HEK293 (cell line): Measurements from ENCODE around the gene POLR3A.

Source experiments
- HOXA7 ChIP-seq: sonication (generic); formaldehyde crosslinking; IDR thresholded peaks from 2 replicates; pipeline ENCODE4 v1.8.1; 2022; ENCODE audit warnings: missing genetic modification reagents, borderline replicate concordance
- ZFP37 ChIP-seq: fragments of 450-650 bp; formaldehyde crosslinking; IDR thresholded peaks from 2 replicates; pipeline ENCODE4 v1.5.1; 2016; ENCODE audit warnings: missing biosample characterization, missing genetic modification characterization
- TF ChIP-seq, protein P1 (sequence below): fragments of 450-650 bp; formaldehyde crosslinking; IDR thresholded peaks from 2 replicates; pipeline ENCODE4 v1.5.1; 2016; ENCODE audit warnings: missing biosample characterization, missing genetic modification characterization

DNA sequence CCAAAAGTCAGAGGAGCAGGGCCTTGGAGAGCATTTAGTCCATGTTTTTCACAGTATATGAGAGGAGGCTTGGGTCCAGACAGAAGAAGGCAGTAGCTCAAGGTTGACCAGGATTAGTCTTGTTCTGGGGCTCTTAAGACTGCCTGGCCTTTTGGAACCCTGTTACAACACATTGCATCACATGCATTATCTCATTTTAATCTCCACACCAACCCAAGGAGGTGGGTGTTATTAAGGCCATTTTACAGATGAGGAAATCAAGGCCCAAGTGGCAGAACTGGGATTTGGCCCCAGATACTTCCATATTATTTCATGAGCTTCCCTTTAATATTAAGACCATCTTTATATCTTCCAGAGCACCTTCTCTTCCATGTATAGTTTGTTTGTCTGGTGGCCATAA is 43.2 kb upstream of the POLR3A start:
- no peak for TF ChIP-seq HOXA7 (CRISPR knock-in tag)
- TF ChIP-seq, protein P1, sequence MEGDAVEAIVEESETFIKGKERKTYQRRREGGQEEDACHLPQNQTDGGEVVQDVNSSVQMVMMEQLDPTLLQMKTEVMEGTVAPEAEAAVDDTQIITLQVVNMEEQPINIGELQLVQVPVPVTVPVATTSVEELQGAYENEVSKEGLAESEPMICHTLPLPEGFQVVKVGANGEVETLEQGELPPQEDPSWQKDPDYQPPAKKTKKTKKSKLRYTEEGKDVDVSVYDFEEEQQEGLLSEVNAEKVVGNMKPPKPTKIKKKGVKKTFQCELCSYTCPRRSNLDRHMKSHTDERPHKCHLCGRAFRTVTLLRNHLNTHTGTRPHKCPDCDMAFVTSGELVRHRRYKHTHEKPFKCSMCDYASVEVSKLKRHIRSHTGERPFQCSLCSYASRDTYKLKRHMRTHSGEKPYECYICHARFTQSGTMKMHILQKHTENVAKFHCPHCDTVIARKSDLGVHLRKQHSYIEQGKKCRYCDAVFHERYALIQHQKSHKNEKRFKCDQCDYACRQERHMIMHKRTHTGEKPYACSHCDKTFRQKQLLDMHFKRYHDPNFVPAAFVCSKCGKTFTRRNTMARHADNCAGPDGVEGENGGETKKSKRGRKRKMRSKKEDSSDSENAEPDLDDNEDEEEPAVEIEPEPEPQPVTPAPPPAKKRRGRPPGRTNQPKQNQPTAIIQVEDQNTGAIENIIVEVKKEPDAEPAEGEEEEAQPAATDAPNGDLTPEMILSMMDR (tag by site-specific recombination), result no peak
- no peak for TF ChIP-seq ZFP37 (tag by site-specific recombination)
